Measurements from ENCODE around the gene HLA-DRB1.

Gene HLA-DRB1

DNA sequence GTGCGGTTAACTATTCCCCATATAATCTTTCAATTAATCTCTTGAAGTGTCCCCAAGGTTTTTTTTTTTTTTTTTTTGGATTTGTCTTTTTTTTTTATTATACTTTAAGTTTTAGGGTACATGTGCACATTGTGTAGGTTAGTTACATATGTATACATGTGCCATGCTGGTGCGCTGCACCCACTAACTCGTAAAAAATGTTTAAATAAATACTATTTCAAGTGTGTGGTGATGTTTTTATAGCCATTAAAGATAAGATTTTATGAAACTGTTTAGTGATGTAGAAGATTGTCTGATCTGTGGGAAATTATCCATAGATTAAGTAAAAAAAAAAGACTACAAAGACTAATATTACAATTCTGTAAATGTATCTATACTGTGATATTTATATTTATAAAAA lies 34.9 kb upstream of the HLA-DRB1 start:
- TF ChIP-seq TAF1 (IDR thresholded peaks at IDR 0.05; ENCODE audit: low read depth, low read length) (no peak), POU2F2 (IDR thresholded peaks at IDR 0.05; ENCODE audit: low read depth, low read length) (no peak), SPI1 (IDR thresholded peaks at IDR 0.05; ENCODE audit: low read depth, low read length) (no peak), POLR2A (IDR thresholded peaks at IDR 0.05; ENCODE audit: low read depth, low read length) (no peak), POLR2AphosphoS5 (IDR thresholded peaks at IDR 0.05; ENCODE audit: low read depth, low read length) (no peak), PAX5 (IDR thresholded peaks at IDR 0.05; ENCODE audit: insufficient read depth, low read length, severe bottlenecking) (no peak)
- DNase-seq (ENCODE audit: insufficient read length, low spot score) (no peak), FAIRE-seq (no peak)

DNA sequence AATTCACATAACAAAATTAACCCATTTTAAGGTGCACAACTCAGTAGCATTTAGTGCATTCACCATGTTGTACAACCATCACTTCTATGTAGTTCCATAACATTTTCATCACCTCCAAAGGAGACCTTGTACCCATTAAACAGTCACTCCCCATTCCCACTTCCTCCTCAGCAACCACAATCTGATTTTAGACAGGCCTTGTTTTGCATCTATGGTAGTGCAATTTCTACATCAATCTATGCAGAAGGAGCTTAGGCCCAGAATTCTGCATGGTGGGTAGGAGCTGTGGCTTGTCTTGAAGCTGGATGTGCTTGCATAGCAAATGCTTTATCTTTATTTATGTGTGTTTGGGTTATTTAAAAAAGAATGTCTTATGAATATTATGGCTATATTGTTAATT lies 34.0 kb upstream of the HLA-DRB1 start:
- DNase-seq (ENCODE audit: insufficient read length, low spot score) (no peak), FAIRE-seq (peak; percentile 99)
- TF ChIP-seq PAX5 (IDR thresholded peaks at IDR 0.05; ENCODE audit: insufficient read depth, low read length, severe bottlenecking): no peak
- TF ChIP-seq POLR2AphosphoS5 (IDR thresholded peaks at IDR 0.05; ENCODE audit: low read depth, low read length): peak; percentile 69
- TF ChIP-seq POLR2A (IDR thresholded peaks at IDR 0.05; ENCODE audit: low read depth, low read length): peak; percentile 71
- peak; percentile 90 for TF ChIP-seq SPI1 (IDR thresholded peaks at IDR 0.05; ENCODE audit: low read depth, low read length)
- peak; percentile 62 for TF ChIP-seq POU2F2 (IDR thresholded peaks at IDR 0.05; ENCODE audit: low read depth, low read length)
- peak; percentile 54 for TF ChIP-seq TAF1 (IDR thresholded peaks at IDR 0.05; ENCODE audit: low read depth, low read length)

DNA sequence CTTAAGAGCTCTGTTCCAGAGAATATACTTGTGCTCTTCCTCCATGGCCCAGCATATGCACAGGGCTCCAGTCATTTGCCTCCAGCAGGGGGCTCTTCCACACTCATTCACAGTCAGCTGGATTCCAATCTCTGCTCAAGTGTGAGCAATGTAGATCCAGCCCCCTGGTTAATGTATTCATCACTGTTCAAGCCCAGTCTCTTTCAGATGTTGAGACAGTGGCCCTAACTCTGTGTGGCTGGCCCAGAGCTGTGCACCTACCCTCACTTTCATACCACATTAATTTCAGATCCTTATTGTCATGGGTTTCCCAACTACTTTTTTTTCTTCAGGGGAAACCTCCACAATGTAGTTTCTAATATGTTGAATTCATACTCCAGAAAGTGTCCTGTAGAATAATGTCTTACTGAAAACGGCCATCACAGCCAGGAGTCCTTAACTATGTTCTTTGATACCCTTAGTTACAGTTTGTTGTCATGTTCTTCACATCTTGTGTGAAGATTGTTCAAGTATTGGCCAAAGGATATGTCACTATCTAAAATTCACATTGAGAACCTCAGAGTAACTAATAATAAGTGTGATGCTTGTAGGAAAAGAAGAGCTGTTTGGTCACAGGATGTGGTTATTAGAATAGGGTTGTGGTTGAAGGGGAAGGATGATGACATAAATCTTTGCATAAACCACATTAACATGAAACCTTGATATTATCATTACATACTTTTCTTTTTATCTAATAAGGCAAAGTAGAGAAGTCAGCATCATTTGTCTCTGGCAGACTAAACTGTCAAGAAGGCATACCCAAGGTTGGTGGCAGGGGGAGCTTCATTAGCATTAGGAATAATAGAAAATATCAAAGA lies 33.1 kb upstream of the HLA-DRB1 start:
- FAIRE-seq (peak; percentile 96), DNase-seq (ENCODE audit: insufficient read length, low spot score) (peak; percentile 20)
- TF ChIP-seq SPI1 (IDR thresholded peaks at IDR 0.05; ENCODE audit: low read depth, low read length) (peak; percentile 66), POLR2A (IDR thresholded peaks at IDR 0.05; ENCODE audit: low read depth, low read length) (peak; percentile 44), TAF1 (IDR thresholded peaks at IDR 0.05; ENCODE audit: low read depth, low read length) (peak; percentile 78), POU2F2 (IDR thresholded peaks at IDR 0.05; ENCODE audit: low read depth, low read length) (peak; percentile 96), PAX5 (IDR thresholded peaks at IDR 0.05; ENCODE audit: insufficient read depth, low read length, severe bottlenecking) (no peak), POLR2AphosphoS5 (IDR thresholded peaks at IDR 0.05; ENCODE audit: low read depth, low read length) (peak; percentile 89)

DNA sequence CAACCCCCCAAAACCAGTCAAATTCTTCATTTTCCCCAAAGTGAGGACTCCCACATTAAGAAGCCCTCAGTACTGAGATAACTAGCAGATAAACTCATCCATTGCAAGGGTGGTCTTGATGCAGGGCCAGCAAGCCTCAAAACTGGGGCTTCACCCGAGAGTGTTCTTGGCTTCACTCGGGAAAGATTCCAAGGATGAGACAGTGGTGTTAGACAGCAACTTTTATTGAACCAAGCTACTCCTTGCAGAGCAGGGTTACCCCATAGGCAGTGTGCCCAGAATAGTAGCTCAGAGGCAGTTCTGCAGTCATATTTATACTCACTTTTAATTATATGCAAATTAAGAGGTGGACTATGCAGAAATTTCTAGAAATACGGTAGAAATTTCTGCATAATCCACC lies 31.7 kb upstream of the HLA-DRB1 start:
- FAIRE-seq: no peak
- DNase-seq (ENCODE audit: insufficient read length, low spot score): no peak
- TF ChIP-seq POU2F2 (IDR thresholded peaks at IDR 0.05; ENCODE audit: low read depth, low read length) (no peak; the same call in none of the 2 replicates), TAF1 (IDR thresholded peaks at IDR 0.05; ENCODE audit: low read depth, low read length) (0 out of 2 replicates have a peak, but pooled peaks have one; percentile 35), SPI1 (IDR thresholded peaks at IDR 0.05; ENCODE audit: low read depth, low read length) (no peak), POLR2A (IDR thresholded peaks at IDR 0.05; ENCODE audit: low read depth, low read length) (peak; percentile 97), PAX5 (IDR thresholded peaks at IDR 0.05; ENCODE audit: insufficient read depth, low read length, severe bottlenecking) (no peak), POLR2AphosphoS5 (IDR thresholded peaks at IDR 0.05; ENCODE audit: low read depth, low read length) (peak; percentile 93)

DNA sequence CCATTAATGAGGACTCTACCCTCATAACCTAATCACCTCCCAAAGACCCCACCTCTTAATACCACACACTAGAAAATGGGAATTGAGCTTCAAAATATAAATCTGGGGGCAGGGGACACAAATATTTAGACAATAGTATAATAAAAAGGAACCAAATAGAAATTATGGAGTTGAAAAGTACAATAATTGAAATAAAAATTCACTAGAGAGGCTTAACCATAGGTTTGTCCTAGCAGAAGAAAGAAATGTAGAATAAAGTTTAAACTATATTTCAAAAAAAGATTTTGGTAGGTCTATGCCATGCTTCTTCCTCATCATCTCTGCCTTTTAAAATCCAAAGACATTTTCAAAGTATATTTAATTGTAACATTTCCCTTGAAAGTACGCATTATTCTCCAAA lies 28.1 kb upstream of the HLA-DRB1 start:
- FAIRE-seq (no peak), DNase-seq (ENCODE audit: insufficient read length, low spot score) (no peak)
- no peak for TF ChIP-seq PAX5 (IDR thresholded peaks at IDR 0.05; ENCODE audit: insufficient read depth, low read length, severe bottlenecking)
- no peak for TF ChIP-seq POU2F2 (IDR thresholded peaks at IDR 0.05; ENCODE audit: low read depth, low read length)
- no peak for TF ChIP-seq SPI1 (IDR thresholded peaks at IDR 0.05; ENCODE audit: low read depth, low read length)
- no peak for TF ChIP-seq POLR2AphosphoS5 (IDR thresholded peaks at IDR 0.05; ENCODE audit: low read depth, low read length)
- no peak for TF ChIP-seq POLR2A (IDR thresholded peaks at IDR 0.05; ENCODE audit: low read depth, low read length)
- no peak for TF ChIP-seq TAF1 (IDR thresholded peaks at IDR 0.05; ENCODE audit: low read depth, low read length)

- DNase-seq (ENCODE audit: insufficient read length, low spot score) (no peak), FAIRE-seq (peak; percentile 61)
- TF ChIP-seq POLR2AphosphoS5 (IDR thresholded peaks at IDR 0.05; ENCODE audit: low read depth, low read length) (no peak), TAF1 (IDR thresholded peaks at IDR 0.05; ENCODE audit: low read depth, low read length) (no peak), POLR2A (IDR thresholded peaks at IDR 0.05; ENCODE audit: low read depth, low read length) (no peak), POU2F2 (IDR thresholded peaks at IDR 0.05; ENCODE audit: low read depth, low read length) (no peak), PAX5 (IDR thresholded peaks at IDR 0.05; ENCODE audit: insufficient read depth, low read length, severe bottlenecking) (no peak), SPI1 (IDR thresholded peaks at IDR 0.05; ENCODE audit: low read depth, low read length) (no peak)
Measured at GRCh38 chr6:32615885-32616532, 26.4 kb upstream of the HLA-DRB1 start.

DNA sequence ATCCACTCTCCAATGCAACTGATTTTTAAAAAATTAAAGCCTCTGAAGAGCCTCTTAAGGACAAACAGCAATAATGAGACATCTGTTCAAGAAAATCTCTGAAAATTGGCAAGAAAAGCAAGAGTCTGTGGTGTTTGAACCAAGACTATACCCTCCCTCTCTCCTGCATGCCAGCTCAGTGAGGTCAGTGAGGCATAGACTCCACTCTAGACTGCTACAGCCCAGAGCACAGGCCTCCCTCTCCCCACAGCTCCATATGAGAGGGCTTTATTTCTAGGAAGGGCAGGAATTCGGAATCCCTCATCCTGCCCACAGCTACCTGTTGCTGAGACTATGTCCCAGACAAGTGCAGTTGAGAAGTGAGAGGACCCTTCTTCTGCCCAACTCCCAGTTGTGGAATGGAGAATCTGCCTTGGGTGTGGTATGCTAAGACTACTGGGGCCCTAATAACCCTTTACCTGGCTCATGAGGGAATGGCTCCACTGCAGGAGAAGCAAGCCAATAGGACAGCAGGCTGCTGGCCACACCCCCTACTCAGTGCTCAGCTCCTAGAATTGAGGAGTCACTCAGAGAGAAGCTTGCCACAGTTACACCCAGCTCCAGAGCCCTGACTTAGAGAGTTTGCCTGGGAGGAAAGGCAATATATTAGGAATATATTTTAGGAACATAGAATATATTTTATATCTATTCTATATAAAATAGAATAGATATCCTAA lies 24.9 kb upstream of the HLA-DRB1 start:
- no peak for DNase-seq (ENCODE audit: insufficient read length, low spot score)

DNA sequence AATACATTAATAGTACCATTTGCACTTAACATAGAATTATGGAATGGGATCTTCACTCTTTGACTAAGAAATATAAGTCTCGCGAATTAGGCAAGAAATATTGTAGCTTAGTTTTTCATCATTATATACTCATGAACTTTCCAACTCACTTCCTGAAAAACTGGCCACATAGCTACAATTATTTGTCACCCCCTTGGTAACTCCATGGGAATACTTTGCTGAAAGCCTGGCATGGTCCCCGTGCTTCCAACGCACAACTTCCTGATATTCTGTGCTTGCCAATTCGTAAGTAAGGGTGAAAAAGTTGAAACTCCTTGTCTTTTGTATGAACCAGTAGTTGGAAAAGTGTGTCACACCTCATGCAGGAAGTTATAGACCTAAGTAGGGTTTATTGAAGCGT lies 23.8 kb upstream of the HLA-DRB1 start:
- DNase-seq (ENCODE audit: insufficient read length, low spot score): no peak
- no peak for FAIRE-seq
- TF ChIP-seq POU2F2 (IDR thresholded peaks at IDR 0.05; ENCODE audit: low read depth, low read length): no peak
- no peak for TF ChIP-seq TAF1 (IDR thresholded peaks at IDR 0.05; ENCODE audit: low read depth, low read length)
- no peak for TF ChIP-seq POLR2AphosphoS5 (IDR thresholded peaks at IDR 0.05; ENCODE audit: low read depth, low read length)
- TF ChIP-seq POLR2A (IDR thresholded peaks at IDR 0.05; ENCODE audit: low read depth, low read length): no peak
- TF ChIP-seq PAX5 (IDR thresholded peaks at IDR 0.05; ENCODE audit: insufficient read depth, low read length, severe bottlenecking): no peak
- no peak for TF ChIP-seq SPI1 (IDR thresholded peaks at IDR 0.05; ENCODE audit: low read depth, low read length)

More for the DNA sequence above, 24.9 kb upstream of the HLA-DRB1 start:
- no peak for FAIRE-seq
- no peak for TF ChIP-seq POLR2AphosphoS5 (IDR thresholded peaks at IDR 0.05; ENCODE audit: low read depth, low read length)
- TF ChIP-seq POU2F2 (IDR thresholded peaks at IDR 0.05; ENCODE audit: low read depth, low read length): no peak
